ENCODE results near the gene ZNF561.

DNA sequence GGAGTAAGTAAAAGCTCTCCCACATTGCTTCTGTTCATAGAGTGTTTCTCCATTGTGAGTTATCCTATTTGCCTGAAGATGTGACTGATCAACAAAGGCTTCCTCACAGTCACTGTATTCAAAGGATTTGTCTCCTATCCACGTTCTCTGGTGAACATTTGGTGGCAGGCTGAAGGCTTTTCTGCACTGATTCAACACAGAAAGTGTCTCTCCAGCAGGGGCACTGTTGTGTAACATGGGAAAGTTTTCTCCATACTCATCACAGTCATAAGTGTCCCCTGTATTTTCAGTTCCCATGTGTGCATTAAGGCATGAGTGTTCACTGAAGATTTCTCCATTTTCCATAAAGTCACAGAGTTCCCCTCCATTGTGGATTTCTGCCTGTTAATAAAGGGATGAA, 54.3 kb downstream of the ZNF561 start:
- TF ChIP-seq CTCF (IDR thresholded peaks at IDR 0.05; ENCODE audit: low read depth, low read length) (peak; percentile 35), POLR2A (IDR thresholded peaks at IDR 0.05; ENCODE audit: extremely low read depth, insufficient read length) (no peak), MYC (IDR thresholded peaks at IDR 0.05; ENCODE audit: low read depth, low read length) (no peak)
- TF ChIP-seq, protein P1, sequence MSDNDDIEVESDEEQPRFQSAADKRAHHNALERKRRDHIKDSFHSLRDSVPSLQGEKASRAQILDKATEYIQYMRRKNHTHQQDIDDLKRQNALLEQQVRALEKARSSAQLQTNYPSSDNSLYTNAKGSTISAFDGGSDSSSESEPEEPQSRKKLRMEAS (IDR thresholded peaks at IDR 0.05; ENCODE audit: low read depth, low read length) = no peak

Measured in NB4 (cell line).